Osteoblast (primary cell): Measurements from ENCODE around the gene FREM1. TPM values are rescaled to one million over a fixed set of nuclear protein-coding genes. Genes with fewer than 3 reads are reported as not detected.

ENCODE experiments used
- DNase-seq: peaks from one replicate; pipeline ENCODE4 v3.0.0; 2011; ENCODE audit warnings: low spot score, mixed read lengths; ENCODE audit not compliant: insufficient read length; ENCODE audit errors: missing footprints
- H2AFZ ChIP-seq: 2 replicates; pipeline ENCODE4 v1.6.0; 2011; ENCODE audit warnings: mild to moderate bottlenecking, low read length
- H3K27ac ChIP-seq: 2 replicates; pipeline ENCODE4 v1.5.1; 2011; ENCODE audit warnings: mild to moderate bottlenecking, low read depth, low read length, moderate library complexity
- H3K27me3 ChIP-seq: 2 replicates; pipeline ENCODE4 v1.6.0; 2012; ENCODE audit warnings: mild to moderate bottlenecking, control low read depth, inconsistent platforms, low read length, moderate library complexity; ENCODE audit not compliant: insufficient read depth
- H3K36me3 ChIP-seq: 2 replicates; pipeline ENCODE4 v1.5.1; 2011; ENCODE audit warnings: mild to moderate bottlenecking, low read length, control low read depth, moderate library complexity; ENCODE audit not compliant: insufficient read depth
- H3K4me1 ChIP-seq: 2 replicates; pipeline ENCODE4 v1.5.1; 2011; ENCODE audit warnings: mild to moderate bottlenecking, low read length, control low read depth, moderate library complexity; ENCODE audit not compliant: insufficient read depth
- H3K4me2 ChIP-seq: 2 replicates; pipeline ENCODE4 v1.6.0; 2011; ENCODE audit warnings: mild to moderate bottlenecking, low read length; ENCODE audit not compliant: insufficient read depth
- H3K4me3 ChIP-seq: fragments of 200-600 bp; sonication (generic); 3 replicates; pipeline ENCODE4 v1.5.1; 2012; ENCODE audit warnings: mild to moderate bottlenecking, low read length, inconsistent platforms; ENCODE audit not compliant: insufficient read depth
- H3K79me2 ChIP-seq: 2 replicates; pipeline ENCODE4 v1.6.0; 2012; ENCODE audit warnings: mild to moderate bottlenecking, low read length, control low read depth, inconsistent platforms; ENCODE audit not compliant: insufficient read depth
- H3K9me3 ChIP-seq: 2 replicates; pipeline ENCODE4 v1.5.1; 2011; ENCODE audit warnings: low read depth, low read length, control low read depth
- H4K20me1 ChIP-seq: 2 replicates; pipeline ENCODE4 v1.6.0; 2012; ENCODE audit warnings: mild to moderate bottlenecking, low read length, control low read depth; ENCODE audit not compliant: insufficient read depth
- CTCF ChIP-seq: IDR thresholded peaks from 2 replicates; pipeline ENCODE4 v1.5.1; 2011; ENCODE audit warnings: mild to moderate bottlenecking, low read depth, low read length, moderate library complexity; ENCODE audit errors: extremely low read depth
- total RNA-seq: library from RNA; depleted of rRNA; stranded (reverse); fragments of >200 nt; gene quantifications from 2 replicates; pipeline ENCODE4 v1.2.3, GENCODE V29; 2012

Gene FREM1
- total RNA-seq, 1 donor = 0.72 TPM

GRCh38 chr9:14868418-14868771 lies 41.8 kb downstream of the FREM1 start:
- Histone ChIP-seq H3K9me3 (no peaks in the 10 kb centered on the region), H3K4me2 (no peak overlapping the region), H3K27me3 (no peaks in the 10 kb centered on the region), H2AFZ (no peak overlapping the region), H3K36me3 (no peaks in the 10 kb centered on the region), H3K79me2 (no peaks in the 10 kb centered on the region), H3K4me1 (no peaks in the 10 kb centered on the region), H3K27ac (no peak overlapping the region), H3K4me3 (no peak overlapping the region), H4K20me1 (no peaks in the 10 kb centered on the region)
- no peak for TF ChIP-seq CTCF
- DNase-seq = no peak

- no peaks in the 10 kb centered on the region for H3K79me2 ChIP-seq
- no peak for TF ChIP-seq CTCF
- no peaks in the 10 kb centered on the region for H3K4me1 ChIP-seq
- no peak overlapping the region for H2AFZ ChIP-seq
- no peaks in the 10 kb centered on the region for H4K20me1 ChIP-seq
- H3K27me3 ChIP-seq = no peaks in the 10 kb centered on the region
- no peak overlapping the region for H3K4me2 ChIP-seq
- H3K4me3 ChIP-seq = no peak overlapping the region
- no peaks in the 10 kb centered on the region for H3K9me3 ChIP-seq
- H3K36me3 ChIP-seq = no peaks in the 10 kb centered on the region
- no peak for DNase-seq
- H3K27ac ChIP-seq = no peak overlapping the region
Measured at GRCh38 chr9:14866200-14866749, 44.0 kb downstream of the FREM1 start.

- no peak overlapping the region for H2AFZ ChIP-seq
- H3K9me3 ChIP-seq = no peaks in the 10 kb centered on the region
- no peaks in the 10 kb centered on the region for H3K27me3 ChIP-seq
- H3K79me2 ChIP-seq = no peaks in the 10 kb centered on the region
- no peak for DNase-seq
- H3K4me1 ChIP-seq = no peaks in the 10 kb centered on the region
- H3K4me3 ChIP-seq = no peak overlapping the region
- no peaks in the 10 kb centered on the region for H4K20me1 ChIP-seq
- H3K36me3 ChIP-seq = no peaks in the 10 kb centered on the region
- no peak overlapping the region for H3K27ac ChIP-seq
- no peak for TF ChIP-seq CTCF
- H3K4me2 ChIP-seq = no peak overlapping the region
Measured at GRCh38 chr9:14864309-14864708, 45.9 kb downstream of the FREM1 start.

- no peak overlapping the region for H3K27ac ChIP-seq
- no peak overlapping the region for H2AFZ ChIP-seq
- H3K4me3 ChIP-seq = no peak overlapping the region
- DNase-seq = no peak
- H4K20me1 ChIP-seq = no peaks in the 10 kb centered on the region
- H3K27me3 ChIP-seq = no peaks in the 10 kb centered on the region
- no peak for TF ChIP-seq CTCF
- H3K9me3 ChIP-seq = no peaks in the 10 kb centered on the region
- H3K4me2 ChIP-seq = no peak overlapping the region
- H3K4me1 ChIP-seq = no peaks in the 10 kb centered on the region
- no peaks in the 10 kb centered on the region for H3K36me3 ChIP-seq
- H3K79me2 ChIP-seq = no peaks in the 10 kb centered on the region
Measured at GRCh38 chr9:14863402-14863801, 46.8 kb downstream of the FREM1 start.
